Astrocyte of the cerebellum (primary cell): ENCODE results near the gene SLC12A7.

ENCODE experiments used
- DNase-seq: peaks from one replicate; pipeline ENCODE4 v3.0.0-alpha.2; 2011; ENCODE audit warnings: low read depth
- H3K4me3 ChIP-seq: 2 replicates; pipeline ENCODE4 v1.5.1; 2011; ENCODE audit warnings: mild to moderate bottlenecking, low read depth, low read length, moderate library complexity
- CTCF ChIP-seq: IDR thresholded peaks from 2 replicates; pipeline ENCODE4 v1.5.1; 2012; ENCODE audit warnings: low read length, low read depth, moderate library complexity, mild to moderate bottlenecking; ENCODE audit errors: missing control alignments
- in situ Hi-C: cut with HindIII; loops from 2 replicates; pipeline ENCODE4 v1.10.0; 2017; ENCODE audit warnings: low sequenced_read_pairs

The SLC12A7 gene

GRCh38 chr5:1109542-1110306 is 2.1 kb downstream of the SLC12A7 start:
- H3K4me3 ChIP-seq, result no peak overlapping the region
- in situ Hi-C loops, result no loop called here
- DNase-seq, result no peak
- TF ChIP-seq CTCF, result no peak

- DNase-seq, result no peak
- TF ChIP-seq CTCF, result no peak
- in situ Hi-C loops, result no loop called here
- H3K4me3 ChIP-seq, result no peak overlapping the region
Measured at GRCh38 chr5:1108865-1109174, 3.0 kb downstream of the SLC12A7 start.

- DNase-seq, result no peak
- H3K4me3 ChIP-seq, result no peak overlapping the region
- no peak for TF ChIP-seq CTCF
- in situ Hi-C loops, result no loop called here
Measured at GRCh38 chr5:1108023-1108864, 3.6 kb downstream of the SLC12A7 start.

- H3K4me3 ChIP-seq, result no peak overlapping the region
- in situ Hi-C loops, result no loop called here
- no peak for TF ChIP-seq CTCF
- DNase-seq, result no peak
Measured at GRCh38 chr5:1107167-1108022, 4.5 kb downstream of the SLC12A7 start.

- no peak for DNase-seq
- H3K4me3 ChIP-seq, result no peak overlapping the region
- no peak for TF ChIP-seq CTCF
- in situ Hi-C loops, result no loop called here
Measured at GRCh38 chr5:1106385-1107166, 5.3 kb downstream of the SLC12A7 start.
